Progenitor cell of endocrine pancreas (in vitro differentiated cells): ENCODE measurements around the gene ZNF792. TPM values are rescaled to one million over a fixed set of nuclear protein-coding genes. Genes with fewer than 3 reads are reported as not detected.
"Not testable (repeated sequence)": the region's sequence is repeated elsewhere in the genome, so short reads cannot be mapped to it uniquely, and the experiment has no call there.

Experiments
- DNase-seq: peaks from one replicate; pipeline ENCODE4 v3.0.0; 2021; ENCODE audit warnings: low spot score; ENCODE audit not compliant: unreplicated experiment
- H3K27ac Mint-ChIP-seq: 2 replicates; pipeline ENCODE4 v1.8.0; 2021; ENCODE audit warnings: mild to moderate bottlenecking, moderate library complexity, mixed read lengths
- H3K27me3 Mint-ChIP-seq: 2 replicates; pipeline ENCODE4 v1.8.0; 2021; ENCODE audit warnings: mixed read lengths
- H3K36me3 Mint-ChIP-seq: 2 replicates; pipeline ENCODE4 v1.8.0; 2022; ENCODE audit warnings: mixed read lengths; ENCODE audit not compliant: insufficient read depth
- H3K4me1 Mint-ChIP-seq: 2 replicates; pipeline ENCODE4 v1.8.0; 2021; ENCODE audit warnings: low read depth, mixed read lengths
- H3K4me3 Mint-ChIP-seq: 2 replicates; pipeline ENCODE4 v1.8.0; 2021; ENCODE audit warnings: low read depth, mild to moderate bottlenecking, moderate library complexity, mixed read lengths
- H3K9me3 Mint-ChIP-seq: 2 replicates; pipeline ENCODE4 v1.8.0; 2021; ENCODE audit warnings: low read depth, mixed read lengths
- CTCF ChIP-seq: fragments of 200-600 bp; sonication (generic); IDR thresholded peaks from one replicate; pipeline ENCODE4 v1.5.0; 2021; ENCODE audit warnings: antibody characterized with exemption, mild to moderate bottlenecking; ENCODE audit not compliant: unreplicated experiment
- total RNA-seq: library from RNA; stranded (reverse); gene quantifications from 2 replicates; pipeline ENCODE4 v1.2.1, GENCODE V29; 2021

The ZNF792 gene
- total RNA-seq, 1 donor from 2014 or later, result 14.4 TPM

GRCh38 chr19:34994643-34995541 is 30.9 kb upstream of the ZNF792 start:
- TF ChIP-seq CTCF, result no peak
- H3K36me3 Mint-ChIP-seq, result no peaks in the 10 kb centered on the region
- no peak overlapping the region for H3K4me3 Mint-ChIP-seq
- peaks cover 7% of the 10 kb centered on the region for H3K4me1 Mint-ChIP-seq
- H3K27ac Mint-ChIP-seq, result no peak overlapping the region
- DNase-seq, result no peak
- no peaks in the 10 kb centered on the region for H3K27me3 Mint-ChIP-seq
- no peaks in the 10 kb centered on the region for H3K9me3 Mint-ChIP-seq

- peaks cover 6% of the 10 kb centered on the region for H3K4me1 Mint-ChIP-seq
- no peaks in the 10 kb centered on the region for H3K27me3 Mint-ChIP-seq
- no peak for TF ChIP-seq CTCF
- H3K27ac Mint-ChIP-seq, result no peak overlapping the region
- DNase-seq, result no peak
- H3K36me3 Mint-ChIP-seq, result no peaks in the 10 kb centered on the region
- H3K9me3 Mint-ChIP-seq, result no peaks in the 10 kb centered on the region
- no peak overlapping the region for H3K4me3 Mint-ChIP-seq
Measured at GRCh38 chr19:34994286-34994642, 30.2 kb upstream of the ZNF792 start.

GRCh38 chr19:34992582-34992981 is 28.6 kb upstream of the ZNF792 start:
- H3K27ac Mint-ChIP-seq, H3K4me1 Mint-ChIP-seq, H3K4me3 Mint-ChIP-seq, H3K9me3 Mint-ChIP-seq, H3K27me3 Mint-ChIP-seq, H3K36me3 Mint-ChIP-seq, DNase-seq: not testable (repeated sequence)

- no peak for DNase-seq
Measured at GRCh38 chr19:34991542-34992333, 27.7 kb upstream of the ZNF792 start.

GRCh38 chr19:34990578-34991192 is 26.7 kb upstream of the ZNF792 start:
- TF ChIP-seq CTCF, result no peak
- no peaks in the 10 kb centered on the region for H3K4me1 Mint-ChIP-seq
- H3K36me3 Mint-ChIP-seq, result no peaks in the 10 kb centered on the region
- no peaks in the 10 kb centered on the region for H3K27me3 Mint-ChIP-seq
- no peak for DNase-seq
- H3K27ac Mint-ChIP-seq, result no peak overlapping the region
- H3K9me3 Mint-ChIP-seq, result no peaks in the 10 kb centered on the region
- no peak overlapping the region for H3K4me3 Mint-ChIP-seq

More at GRCh38 chr19:34991542-34992333, 27.7 kb upstream of the ZNF792 start:
- Mint-ChIP-seq H3K4me3 (no peak overlapping the region), H3K4me1 (no peaks in the 10 kb centered on the region), H3K36me3 (no peaks in the 10 kb centered on the region), H3K27ac (no peak overlapping the region), H3K9me3 (no peaks in the 10 kb centered on the region), H3K27me3 (no peaks in the 10 kb centered on the region)
- TF ChIP-seq CTCF, result no peak
